Prostate gland (tissue), 2 donors: ENCODE measurements around the gene CENPX. TPM values are rescaled to one million over a fixed set of nuclear protein-coding genes. Genes with fewer than 3 reads are reported as not detected.
"Not testable (repeated sequence)": the region's sequence is repeated elsewhere in the genome, so short reads cannot be mapped to it uniquely, and the experiment has no call there.

Source experiments
- DNase-seq: peaks from one replicate; pipeline ENCODE4 v3.0.0-alpha.2; 2019; ENCODE audit warnings: low spot score
- H3K27ac ChIP-seq, 2 donors: fragments of 200-600 bp; sonication (generic); 2 replicates each; pipeline ENCODE4 v1.5.1; 2017 to 2019
- H3K27me3 ChIP-seq: fragments of 200-600 bp; sonication (generic); replicated peaks from 2 replicates; pipeline ENCODE4 v1.5.1; 2019; ENCODE audit not compliant: insufficient read depth
- H3K36me3 ChIP-seq, 2 donors: fragments of 200-600 bp; sonication (generic); 1 replicate in 1 of 2; 2 replicates in 1 of 2; pipeline versions ENCODE4 v1.5.1 to v1.8.1; 2017 to 2019
- H3K4me1 ChIP-seq: fragments of 200-600 bp; sonication (generic); replicated peaks from 2 replicates; pipeline ENCODE4 v1.5.1; 2019
- H3K4me3 ChIP-seq, 2 donors: fragments of 200-600 bp; sonication (generic); 2 replicates each; pipeline ENCODE4 v1.5.1; 2017 to 2019
- H3K9me3 ChIP-seq: fragments of 200-600 bp; sonication (generic); 2 replicates; pipeline ENCODE4 v1.5.1; 2017
- POLR2A ChIP-seq: fragments of 450-650 bp; IDR thresholded peaks from one replicate; pipeline ENCODE4 v1.6.1; 2016; ENCODE audit warnings: antibody characterized with exemption, mild to moderate bottlenecking
- POLR2AphosphoS5 ChIP-seq: sonication (generic); formaldehyde crosslinking; IDR thresholded peaks from one replicate; pipeline ENCODE4 v1.6.1; 2017; ENCODE audit warnings: antibody characterized with exemption
- WGBS: methylation state at CpG from one replicate; pipeline ENCODE4 v1.1.5; 2018; 5-methylcytosine and 5-hydroxymethylcytosine counted together
- intact Hi-C: fragments of 100-400 bp; cut with DNase I; formaldehyde crosslinking; loops from one replicate; pipeline ENCODE4 v1.14.2; 2022
- total RNA-seq, 2 donors: library from RNA; depleted of rRNA; stranded (reverse); fragments of >200 nt; gene quantifications; one replicate each; pipeline ENCODE4 v1.1.0, GENCODE V29; 2016
- TF ChIP-seq, protein P1 (sequence below), 4 experiments: fragments of 200-600 bp in 2 of 4; fragments of 450-650 bp in 2 of 4; sonication (generic) in 2 of 4; IDR thresholded peaks; 1 replicate in 3 of 4; 2 replicates in 1 of 4; pipeline ENCODE4 v1.5.1; 2016 to 2019; ENCODE audit warnings: antibody characterized with exemption in 4 of 4, mild to moderate bottlenecking in 2 of 4, moderate library complexity in 2 of 4

Gene CENPX
- total RNA-seq, 2 donors from 2014 or later, result 84.9 to 263 TPM

DNA sequence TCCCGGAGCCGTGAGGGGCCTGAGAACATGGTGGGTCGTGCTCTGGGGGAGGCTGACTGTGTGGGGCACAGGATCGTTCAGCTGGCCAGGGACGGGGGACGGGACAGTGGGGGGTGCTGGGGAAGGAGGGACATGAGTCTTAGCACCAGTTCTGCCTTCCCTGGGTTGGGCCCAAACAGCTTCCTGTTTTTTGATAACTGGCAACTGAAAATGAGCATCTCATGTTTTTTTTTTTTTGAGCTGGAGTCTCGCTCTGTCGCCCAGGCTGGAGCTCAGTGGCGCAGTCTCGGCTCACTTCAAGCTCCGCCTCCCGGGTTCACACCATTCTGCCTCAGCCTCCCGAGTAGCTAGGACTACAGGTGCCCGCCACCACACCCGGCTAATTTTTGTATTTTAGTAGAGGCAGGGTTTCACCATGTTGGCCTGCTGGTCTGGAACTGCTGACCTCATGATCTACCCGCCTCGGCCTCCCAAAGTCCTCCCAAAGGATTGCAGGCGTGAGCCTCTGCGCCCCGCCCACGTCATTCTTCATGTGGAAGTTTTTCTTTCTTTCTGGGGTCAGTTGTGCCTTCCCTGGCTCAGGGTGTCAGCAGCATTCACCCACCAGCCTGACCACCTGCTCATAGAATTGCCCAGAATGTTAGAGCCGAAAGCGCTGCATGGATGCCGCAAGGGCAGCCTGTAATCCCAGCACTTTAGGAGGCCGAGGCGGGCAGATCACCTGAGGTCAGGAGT lies 38.9 kb downstream of the CENPX start:
- no peaks in the 10 kb centered on the region for H3K36me3 ChIP-seq
- no peaks in the 10 kb centered on the region for H3K9me3 ChIP-seq
- H3K27ac ChIP-seq, result no peak overlapping the region
- TF ChIP-seq, protein P1, sequence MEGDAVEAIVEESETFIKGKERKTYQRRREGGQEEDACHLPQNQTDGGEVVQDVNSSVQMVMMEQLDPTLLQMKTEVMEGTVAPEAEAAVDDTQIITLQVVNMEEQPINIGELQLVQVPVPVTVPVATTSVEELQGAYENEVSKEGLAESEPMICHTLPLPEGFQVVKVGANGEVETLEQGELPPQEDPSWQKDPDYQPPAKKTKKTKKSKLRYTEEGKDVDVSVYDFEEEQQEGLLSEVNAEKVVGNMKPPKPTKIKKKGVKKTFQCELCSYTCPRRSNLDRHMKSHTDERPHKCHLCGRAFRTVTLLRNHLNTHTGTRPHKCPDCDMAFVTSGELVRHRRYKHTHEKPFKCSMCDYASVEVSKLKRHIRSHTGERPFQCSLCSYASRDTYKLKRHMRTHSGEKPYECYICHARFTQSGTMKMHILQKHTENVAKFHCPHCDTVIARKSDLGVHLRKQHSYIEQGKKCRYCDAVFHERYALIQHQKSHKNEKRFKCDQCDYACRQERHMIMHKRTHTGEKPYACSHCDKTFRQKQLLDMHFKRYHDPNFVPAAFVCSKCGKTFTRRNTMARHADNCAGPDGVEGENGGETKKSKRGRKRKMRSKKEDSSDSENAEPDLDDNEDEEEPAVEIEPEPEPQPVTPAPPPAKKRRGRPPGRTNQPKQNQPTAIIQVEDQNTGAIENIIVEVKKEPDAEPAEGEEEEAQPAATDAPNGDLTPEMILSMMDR (IDR thresholded peaks at IDR 0.05), result no peak
- TF ChIP-seq POLR2A (no peak), POLR2AphosphoS5 (no peak)
- DNase-seq, result no peak
- no peak overlapping the region for H3K4me3 ChIP-seq
- no peaks in the 10 kb centered on the region for H3K4me1 ChIP-seq
- intact Hi-C loops, result no loop called here
- WGBS, result 95% methylated on average over 26 of the region's 26 CpGs
- no peaks in the 10 kb centered on the region for H3K27me3 ChIP-seq

DNA sequence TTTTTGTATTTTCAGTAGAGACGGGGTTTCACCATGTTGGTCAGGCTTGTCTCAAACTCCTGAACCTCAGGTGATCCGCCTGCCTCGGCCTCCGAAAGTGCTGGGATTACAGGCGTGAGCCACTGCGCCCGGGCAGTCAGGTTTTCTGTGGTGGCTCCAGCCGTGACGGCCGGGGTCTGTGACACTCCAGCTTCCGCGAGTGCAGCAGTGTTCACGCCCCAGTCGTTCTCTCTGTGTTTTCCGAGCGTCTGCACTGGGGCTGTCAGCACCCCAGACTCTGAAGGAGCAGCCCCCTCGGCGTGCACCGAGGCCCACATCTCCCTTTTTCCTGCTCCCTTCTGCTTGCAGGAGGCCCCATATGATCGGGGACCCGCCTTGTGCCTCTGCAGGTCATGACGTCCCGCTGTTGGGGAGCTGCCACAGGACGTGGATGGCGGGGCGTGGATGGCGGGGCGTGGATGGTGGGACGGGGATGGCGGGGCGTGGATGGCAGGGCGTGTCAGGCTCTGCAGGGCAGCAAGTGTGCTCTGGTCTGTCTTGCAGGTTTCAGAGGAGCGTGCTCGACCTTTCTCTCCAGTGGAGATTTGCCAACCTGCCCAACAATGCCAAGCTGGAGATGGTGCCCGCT lies 39.6 kb downstream of the CENPX start:
- Histone ChIP-seq H3K4me1 (peaks cover 4% of the 10 kb centered on the region), H3K27ac (no peak overlapping the region), H3K4me3 (no peak overlapping the region), H3K36me3 (no peaks in the 10 kb centered on the region), H3K9me3 (no peaks in the 10 kb centered on the region), H3K27me3 (no peaks in the 10 kb centered on the region)
- WGBS, result 89% methylated on average over 35 of the region's 35 CpGs
- DNase-seq, result no peak
- no peak for TF ChIP-seq POLR2AphosphoS5
- TF ChIP-seq, protein P1 (IDR thresholded peaks at IDR 0.05), result no peak
- TF ChIP-seq POLR2A, result no peak
- intact Hi-C loops, result no loop called here

DNA sequence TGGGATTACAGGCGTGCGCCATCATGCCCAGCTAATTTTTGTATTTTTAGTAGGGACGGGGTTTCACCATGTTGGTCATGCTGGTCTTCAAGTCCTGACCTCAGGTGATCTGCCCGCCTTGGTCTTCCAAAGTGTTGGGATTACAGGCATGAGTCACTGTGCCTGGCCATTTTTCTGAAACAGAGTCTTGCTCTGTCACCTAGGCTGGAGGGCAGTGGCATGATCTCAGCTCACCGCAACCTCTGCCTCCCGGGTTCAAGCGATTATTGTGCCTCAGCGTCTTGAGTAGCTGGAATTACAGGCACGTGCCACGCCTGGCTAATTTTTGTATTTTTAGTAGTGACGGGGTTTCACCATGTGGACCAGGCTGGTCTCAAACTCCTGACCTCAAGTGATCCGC lies 41.2 kb downstream of the CENPX start:
- H3K4me1 ChIP-seq, H3K27ac ChIP-seq: not testable (repeated sequence)

DNA sequence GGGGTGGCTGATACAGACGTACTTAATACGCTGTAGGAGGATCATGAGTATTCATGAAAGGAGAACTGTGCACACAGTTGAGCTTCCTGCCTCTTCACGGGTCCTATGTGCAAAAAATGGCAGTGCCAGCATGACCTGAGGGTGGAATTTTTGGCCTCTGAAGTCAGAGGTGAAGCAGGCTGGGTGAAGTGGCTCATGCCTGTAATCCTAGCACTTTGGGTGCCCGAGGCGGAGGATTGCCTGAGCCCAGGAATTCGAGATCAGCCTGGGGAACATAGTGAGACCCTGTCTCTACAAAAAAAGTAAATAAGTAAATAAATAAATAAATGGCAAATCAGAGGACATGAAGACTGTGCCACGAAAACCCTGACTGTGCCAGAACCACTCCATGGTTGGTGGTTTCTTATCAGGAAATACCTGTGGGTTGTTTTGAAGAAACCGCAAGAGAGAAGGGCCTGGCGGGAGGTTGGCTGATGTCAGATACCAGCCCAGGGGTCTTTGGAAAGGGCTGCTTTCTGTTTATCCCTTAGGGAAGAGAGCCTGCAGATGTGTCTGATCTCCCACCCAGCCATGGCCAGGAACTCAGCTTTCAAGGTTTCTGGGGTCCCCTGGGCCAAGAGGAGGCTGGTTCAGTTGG lies 41.9 kb downstream of the CENPX start:
- Histone ChIP-seq H3K27ac (no peak overlapping the region), H3K9me3 (no peaks in the 10 kb centered on the region), H3K36me3 (no peaks in the 10 kb centered on the region), H3K4me1 (peaks cover 4% of the 10 kb centered on the region), H3K4me3 (no peak overlapping the region), H3K27me3 (no peaks in the 10 kb centered on the region)
- 88% methylated on average over 9 of the region's 9 CpGs for WGBS
- TF ChIP-seq POLR2AphosphoS5 (no peak), POLR2A (no peak)
- TF ChIP-seq, protein P1 (IDR thresholded peaks at IDR 0.05), result no peak
- DNase-seq, result no peak
- intact Hi-C loops, result no loop called here

More for the DNA sequence above, 41.2 kb downstream of the CENPX start:
- H3K36me3 ChIP-seq, H3K27me3 ChIP-seq, DNase-seq, H3K4me3 ChIP-seq, H3K9me3 ChIP-seq, intact Hi-C loops: not testable (repeated sequence)
- WGBS, result 96% methylated on average over 12 of the region's 12 CpGs

DNA sequence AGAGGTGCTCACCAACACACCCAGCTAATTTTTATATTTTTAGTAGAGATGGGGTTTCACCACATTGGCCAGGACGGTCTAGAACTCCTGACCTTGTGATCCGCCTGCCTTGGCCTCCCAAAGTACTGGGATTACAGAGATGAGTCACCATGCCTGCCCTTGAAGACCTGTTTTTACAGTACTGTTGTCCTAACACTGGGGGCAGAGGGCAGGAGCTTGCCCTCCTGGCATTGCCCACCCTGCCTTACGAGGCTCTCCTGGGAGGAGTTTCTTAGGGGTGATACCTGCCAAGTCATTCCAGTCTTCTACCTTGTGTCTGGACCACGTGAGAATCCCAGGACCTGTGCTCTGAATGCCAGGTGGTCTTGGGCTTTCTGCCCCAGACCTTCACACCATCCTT lies 42.6 kb downstream of the CENPX start:
- WGBS, result 86% methylated on average over 4 of the region's 4 CpGs

More for the DNA sequence above, 42.6 kb downstream of the CENPX start:
- Histone ChIP-seq H3K9me3 (no peaks in the 10 kb centered on the region), H3K27ac (no peak overlapping the region), H3K4me1 (peaks cover 4% of the 10 kb centered on the region), H3K27me3 (no peaks in the 10 kb centered on the region), H3K36me3 (no peaks in the 10 kb centered on the region), H3K4me3 (no peak overlapping the region)
- TF ChIP-seq POLR2AphosphoS5 (no peak), POLR2A (no peak)
- TF ChIP-seq, protein P1 (IDR thresholded peaks at IDR 0.05), result no peak
- intact Hi-C loops, result no loop called here
- DNase-seq, result no peak
